G401.6 (cell line): Measurements from ENCODE around the gene SFTPB.
"Not testable (repeated sequence)": the region's sequence is repeated elsewhere in the genome, so short reads cannot be mapped to it uniquely, and the experiment has no call there.

ENCODE experiments used
- FAIRE-seq: peaks from 2 replicates; lab custom pipeline; 2012; peaks lifted over from hg19 to GRCh38; lab: Jason Lieb, UNC

Gene SFTPB

DNA sequence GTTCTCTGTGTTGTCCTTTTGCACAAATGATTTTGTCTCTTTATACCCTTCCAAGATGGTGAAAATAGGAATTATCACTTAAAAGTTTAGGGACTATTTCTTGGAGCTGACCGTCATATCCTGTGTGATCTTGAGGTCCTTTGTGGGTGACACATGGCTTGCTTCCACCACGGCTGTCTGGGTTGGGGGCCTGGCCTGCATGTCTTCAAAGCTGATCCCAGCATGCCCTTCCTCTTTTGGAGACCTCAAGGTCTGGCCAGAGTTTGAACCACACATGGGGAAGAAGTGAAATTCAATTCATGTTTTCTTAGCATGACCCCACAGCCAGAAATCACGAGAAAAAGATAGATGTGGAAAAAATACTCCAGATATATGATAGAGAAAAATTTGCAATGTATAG, 14.0 kb downstream of the SFTPB start:
- FAIRE-seq: no peak

DNA sequence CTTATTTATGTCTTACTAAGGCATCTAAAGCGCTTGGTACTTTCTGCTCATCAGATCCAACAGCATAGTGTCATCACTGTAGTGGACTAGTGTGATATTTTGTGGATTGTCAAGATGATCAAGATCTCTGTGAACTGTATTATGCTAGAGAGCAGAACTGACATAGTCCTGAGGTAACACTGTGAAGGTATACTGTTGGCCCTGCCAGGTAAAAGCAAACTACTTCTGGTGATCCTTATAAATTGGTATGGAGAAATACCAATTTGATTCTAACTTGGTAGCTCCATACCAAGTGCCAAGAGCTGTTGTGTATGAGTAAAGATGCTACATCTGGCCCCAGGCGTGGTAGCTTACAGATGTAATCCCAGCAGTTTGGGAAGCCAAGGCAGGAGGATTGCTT, 15.9 kb downstream of the SFTPB start:
- FAIRE-seq: no peak

DNA sequence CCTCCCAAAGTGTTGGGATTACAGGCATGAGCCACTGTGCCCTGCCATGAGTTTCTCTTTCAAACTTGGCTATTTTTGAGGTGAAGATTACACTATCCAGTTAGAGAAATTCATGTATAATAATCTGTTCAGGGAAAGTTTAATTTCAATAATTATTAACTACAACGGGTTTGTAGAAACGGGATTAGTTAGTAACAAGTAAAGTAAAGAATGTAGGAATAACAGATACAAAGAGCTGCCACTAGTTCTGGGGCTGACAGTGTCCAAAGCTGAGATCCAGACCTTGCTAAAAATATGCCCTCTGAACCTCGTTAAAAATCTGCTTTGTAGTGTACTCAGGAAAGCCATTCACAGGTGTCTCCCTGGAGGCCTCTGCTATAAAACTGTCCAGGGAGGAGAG, 16.9 kb downstream of the SFTPB start:
- no peak for FAIRE-seq

DNA sequence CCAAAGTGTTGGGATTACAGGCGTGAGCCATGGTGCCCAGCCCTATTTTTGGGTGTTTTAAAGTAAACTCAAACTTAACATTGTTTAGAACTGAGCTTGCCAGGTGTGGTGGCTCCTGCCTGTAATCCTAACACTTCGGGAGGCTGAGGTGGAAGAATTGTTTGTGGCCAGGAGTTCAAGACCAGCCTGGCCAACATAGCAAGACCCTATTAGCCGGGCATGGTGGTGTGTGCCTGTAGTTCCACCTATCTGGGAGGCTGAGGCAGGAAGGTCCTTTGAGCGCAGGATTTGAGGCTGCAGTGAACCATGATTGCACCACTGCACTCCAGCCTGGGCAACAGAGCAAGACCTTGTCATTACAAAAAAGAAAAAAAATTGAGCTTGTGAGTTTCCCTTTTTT, 17.5 kb downstream of the SFTPB start:
- no peak for FAIRE-seq

DNA sequence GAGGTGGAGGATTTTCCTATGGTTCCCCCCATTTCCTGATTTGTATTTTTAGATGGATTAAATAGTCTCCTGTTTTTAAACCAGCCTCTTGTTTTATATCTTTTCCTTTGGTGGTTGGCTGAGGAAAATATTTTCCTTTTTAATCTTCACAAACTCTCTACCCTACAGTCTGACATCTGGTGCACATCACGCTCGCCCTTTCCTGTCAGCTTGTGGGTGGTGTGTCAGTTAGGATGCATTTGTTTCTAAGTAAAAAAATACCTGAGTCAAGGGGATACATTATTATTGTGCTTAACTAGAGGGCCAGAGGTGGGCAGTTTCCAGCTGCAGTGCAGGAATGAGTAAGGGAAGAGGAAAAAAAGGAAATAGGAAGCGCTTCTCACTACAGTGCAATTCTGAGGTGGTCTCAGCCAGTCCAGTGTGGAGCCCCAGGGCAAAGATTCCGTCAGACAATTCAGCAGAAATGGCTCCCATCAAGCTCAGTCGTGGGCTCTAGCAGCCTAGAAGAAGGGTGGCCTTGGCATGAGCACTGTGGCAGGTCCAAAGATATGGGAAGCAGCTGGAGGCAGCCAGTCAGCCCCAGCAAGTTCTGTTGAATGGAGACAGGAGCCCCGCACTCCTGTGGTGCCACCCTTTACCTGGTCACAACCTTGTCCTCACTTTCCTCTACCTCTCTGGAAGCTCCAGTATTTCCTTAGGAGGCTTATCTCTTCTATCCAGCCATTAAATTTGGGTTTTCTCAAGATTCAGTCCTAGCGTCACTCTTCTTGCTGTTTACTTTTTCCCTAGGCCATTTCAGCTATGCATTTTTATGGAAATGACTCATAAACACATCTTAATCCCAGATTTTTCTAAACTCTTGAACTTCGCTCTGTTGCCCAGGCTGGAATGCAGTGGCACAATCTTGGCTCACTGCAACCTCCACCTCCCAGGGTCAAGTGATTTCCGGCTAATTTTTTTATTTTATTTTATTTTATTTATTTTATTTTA, 18.5 kb downstream of the SFTPB start:
- FAIRE-seq: no peak

DNA sequence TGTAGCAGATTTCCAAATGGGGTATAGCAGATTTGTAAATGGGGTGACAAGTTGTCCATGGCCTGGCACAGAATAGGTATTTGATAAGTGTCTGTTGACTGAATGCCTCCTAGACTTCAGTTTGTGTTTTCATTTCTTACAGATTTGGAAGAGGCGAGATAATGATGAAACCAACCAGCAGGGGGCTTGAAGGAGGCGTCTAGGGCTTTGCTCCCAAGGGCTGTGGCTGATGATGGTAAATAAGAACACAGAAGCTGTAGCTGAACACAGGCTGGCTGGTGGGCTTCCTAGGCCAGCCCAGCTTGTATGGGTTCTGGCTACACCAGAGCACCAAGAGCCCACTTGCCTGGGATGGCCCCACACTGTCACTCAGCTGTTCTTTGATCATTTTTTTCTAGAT, 19.4 kb downstream of the SFTPB start:
- FAIRE-seq: no peak

DNA sequence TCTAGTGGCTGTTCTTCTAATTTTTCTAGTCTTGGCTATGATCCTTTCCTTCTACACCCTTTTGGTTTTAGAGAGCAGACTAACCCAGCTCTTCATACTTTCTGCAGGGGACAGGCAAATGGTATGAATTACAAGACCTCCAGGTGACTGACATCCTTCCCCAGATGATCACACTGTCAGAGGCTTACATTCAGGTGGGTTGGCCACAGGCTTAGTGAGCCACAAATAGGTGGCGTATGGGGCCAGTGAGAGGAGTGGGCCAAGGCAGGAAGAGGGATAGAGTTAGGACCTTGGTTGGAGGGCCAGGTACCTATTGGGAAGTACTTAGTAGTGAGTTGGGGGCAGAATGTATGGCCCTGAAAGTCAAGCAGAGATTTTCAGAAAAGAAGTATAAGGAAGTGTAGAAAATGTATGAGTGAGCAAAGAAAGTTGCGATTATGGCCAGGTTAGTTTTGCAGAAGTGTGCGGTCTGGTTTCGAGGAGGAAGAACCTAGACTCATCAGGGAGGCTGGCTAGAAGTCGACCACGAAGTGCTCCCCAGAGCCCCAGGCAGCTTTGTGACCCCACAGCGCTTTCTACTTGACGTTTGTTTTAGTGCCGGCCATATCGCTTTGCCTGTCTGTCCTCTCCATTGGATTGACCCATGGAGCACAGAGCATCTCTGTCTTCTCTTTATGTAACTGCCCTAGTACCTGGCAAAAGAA, 20.0 kb downstream of the SFTPB start:
- FAIRE-seq: no peak

DNA sequence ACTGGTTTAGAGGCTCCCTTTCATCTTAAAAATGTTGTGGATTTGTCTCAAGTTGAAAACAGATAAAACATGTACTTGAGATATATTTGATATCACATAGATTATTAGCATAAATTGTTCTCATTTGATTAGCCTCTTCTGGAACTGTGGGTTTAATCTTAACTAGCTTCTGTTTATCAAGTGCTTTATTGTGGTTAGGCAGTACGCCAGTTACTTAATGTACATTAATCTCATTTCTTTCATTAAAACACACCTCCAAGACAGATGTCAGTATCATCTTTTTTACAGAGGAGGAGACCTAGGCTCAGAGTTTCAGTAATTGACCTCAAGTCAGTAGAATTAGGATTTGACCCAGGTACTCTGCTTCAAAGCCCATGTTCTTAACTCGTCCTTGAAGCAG, 21.8 kb downstream of the SFTPB start:
- FAIRE-seq: no peak

DNA sequence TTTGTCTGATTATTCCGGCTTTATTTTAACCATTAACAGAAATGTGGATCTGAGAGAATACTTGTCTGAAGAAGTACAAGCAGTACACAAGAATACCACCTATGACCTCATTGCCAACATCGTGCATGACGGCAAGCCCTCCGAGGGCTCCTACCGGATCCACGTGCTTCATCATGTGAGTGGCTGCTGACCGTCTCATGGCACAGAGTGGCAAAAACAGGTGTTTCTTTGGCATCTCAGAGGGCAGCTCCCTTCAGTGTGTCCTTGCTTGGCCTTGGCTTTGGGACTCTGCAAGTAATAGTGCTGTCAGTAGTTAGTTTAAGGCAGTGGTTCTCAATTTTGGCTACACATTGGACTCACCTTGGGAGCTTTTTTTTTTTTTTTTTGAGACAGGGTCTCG, 23.1 kb downstream of the SFTPB start:
- FAIRE-seq: no peak

DNA sequence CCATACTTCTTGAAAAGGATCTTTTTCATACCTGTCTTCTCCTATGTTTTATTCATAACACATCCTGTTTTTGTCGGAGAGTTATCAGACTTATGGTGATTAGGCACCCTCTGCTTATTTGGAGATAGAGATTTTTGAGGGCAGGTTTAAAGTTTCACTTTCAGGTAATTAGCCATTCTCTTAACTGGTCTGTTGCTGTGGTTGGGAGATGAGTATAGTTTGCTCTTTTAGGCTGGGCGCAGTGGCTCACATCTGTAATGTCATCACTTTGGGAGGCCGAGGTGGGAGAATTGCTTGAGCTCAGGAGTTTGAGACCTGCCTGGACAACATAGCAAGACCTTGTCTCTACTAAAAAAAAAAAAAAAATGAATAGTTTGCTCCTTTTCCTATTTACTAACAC, 25.3 kb downstream of the SFTPB start:
- FAIRE-seq: no peak

DNA sequence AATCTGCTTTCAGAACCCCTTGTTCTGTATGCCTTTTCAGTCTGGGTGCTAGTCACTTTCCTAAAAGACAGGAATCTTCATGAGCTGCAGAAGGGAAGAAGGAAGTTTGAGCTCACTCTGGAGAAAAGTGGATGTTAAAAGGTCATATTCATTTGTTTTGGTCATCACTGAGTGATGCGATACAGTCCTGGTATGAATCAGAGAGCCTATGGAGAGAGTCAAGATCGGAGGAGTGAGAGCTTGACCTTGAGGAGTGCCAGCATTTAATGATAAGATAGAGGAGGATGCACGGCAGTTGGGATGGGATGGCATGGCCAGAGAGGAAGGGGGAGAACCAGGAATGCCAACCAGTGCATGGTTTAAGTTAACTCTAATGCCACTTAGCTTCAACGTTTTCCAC, 32.4 kb downstream of the SFTPB start:
- FAIRE-seq: no peak

DNA sequence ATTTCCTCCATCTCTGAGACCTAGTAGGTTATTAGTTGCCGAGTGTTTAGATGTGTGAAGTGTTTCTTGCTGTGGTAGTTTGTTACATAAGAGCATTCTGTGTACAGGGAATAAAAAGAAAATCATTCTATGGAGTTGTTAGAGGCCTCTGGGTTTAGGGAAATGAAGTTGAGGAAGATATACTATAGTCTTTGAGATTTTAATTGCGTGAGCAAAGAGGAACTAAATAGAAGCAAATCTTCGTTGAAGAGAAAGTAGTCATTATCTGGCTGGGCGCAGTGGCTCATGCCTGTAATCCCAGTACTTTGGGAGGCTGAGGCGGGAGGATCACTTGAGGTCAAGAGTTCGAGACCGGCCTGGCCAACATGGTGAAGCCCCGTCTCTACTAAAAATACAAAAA, 33.0 kb downstream of the SFTPB start:
- no peak for FAIRE-seq

DNA sequence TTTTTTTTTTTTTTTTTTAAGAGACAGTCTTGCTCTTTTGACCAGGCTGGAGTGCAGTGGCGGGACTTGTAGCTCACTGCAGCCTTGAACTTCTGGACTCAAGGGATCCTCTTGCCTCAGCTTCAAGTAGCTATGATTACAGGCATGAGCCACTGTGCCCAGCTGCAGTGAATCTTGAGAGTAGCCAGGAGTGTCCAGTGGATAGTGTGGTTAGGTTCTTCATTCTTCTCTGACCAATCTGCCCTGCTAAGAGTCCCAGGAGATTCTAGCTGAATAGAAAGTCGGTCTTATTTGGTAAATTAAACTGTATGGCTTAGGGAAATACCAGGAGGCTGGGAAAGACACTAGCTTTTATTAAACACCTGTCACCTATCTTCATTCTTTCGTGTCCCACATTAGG, 36.7 kb downstream of the SFTPB start:
- FAIRE-seq: no peak

DNA sequence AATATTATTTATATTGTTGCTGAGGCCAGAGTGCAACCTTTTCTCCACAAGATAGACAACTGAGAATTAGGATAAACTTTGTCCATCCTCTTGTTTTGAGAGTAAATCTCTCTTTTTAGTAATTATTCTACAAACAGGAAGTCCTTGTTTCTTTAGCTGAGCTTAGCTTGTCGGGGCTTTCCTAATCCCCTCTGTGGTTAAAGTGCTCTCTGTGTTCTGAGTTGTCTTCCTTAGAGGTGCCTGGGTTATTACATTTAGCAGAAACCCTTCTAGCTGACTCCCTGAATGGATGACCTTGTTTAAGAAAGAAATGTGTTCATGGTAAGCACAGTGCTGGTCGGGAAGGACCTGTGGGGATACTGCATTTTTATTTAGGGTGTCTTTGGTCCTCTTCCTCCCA, 39.3 kb downstream of the SFTPB start:
- FAIRE-seq: no peak

DNA sequence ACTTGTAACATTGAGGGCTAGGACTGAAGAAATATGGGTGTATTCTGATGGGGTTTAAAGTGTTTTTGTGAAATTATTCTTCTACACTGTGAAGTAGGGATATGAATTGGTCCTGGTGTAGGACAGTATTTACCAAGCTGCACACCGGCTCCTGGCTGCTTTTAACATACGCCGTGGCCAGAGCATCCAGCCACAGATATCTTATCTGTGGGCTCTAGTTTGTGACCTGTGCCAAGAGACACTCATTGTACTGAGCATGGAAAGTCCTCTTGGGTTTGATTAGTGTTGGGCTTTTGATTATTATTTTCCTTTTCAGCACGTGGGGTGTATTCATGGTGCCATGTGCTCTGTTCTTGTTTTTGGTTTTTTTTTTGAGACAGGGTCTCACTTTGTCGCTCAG, 44.0 kb downstream of the SFTPB start:
- no peak for FAIRE-seq

DNA sequence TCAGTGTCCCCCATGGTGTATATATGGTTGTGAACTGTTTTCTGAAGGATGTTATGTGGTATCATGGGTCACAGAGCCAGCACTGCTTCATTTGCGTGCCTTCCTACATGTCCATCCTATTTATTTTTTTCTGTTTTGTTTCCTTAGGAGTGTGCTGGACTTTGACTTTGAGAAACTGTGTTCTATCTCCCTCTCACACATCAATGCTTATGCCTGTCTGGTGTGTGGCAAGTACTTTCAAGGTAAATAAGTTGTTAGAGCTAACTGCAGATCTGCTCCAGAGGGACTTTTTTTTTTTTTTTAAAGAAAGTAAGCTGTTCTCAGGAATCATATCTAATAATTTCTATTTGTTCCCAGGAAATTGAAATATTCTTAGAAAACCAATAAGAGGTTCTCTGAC, 46.7 kb downstream of the SFTPB start:
- FAIRE-seq: no peak

DNA sequence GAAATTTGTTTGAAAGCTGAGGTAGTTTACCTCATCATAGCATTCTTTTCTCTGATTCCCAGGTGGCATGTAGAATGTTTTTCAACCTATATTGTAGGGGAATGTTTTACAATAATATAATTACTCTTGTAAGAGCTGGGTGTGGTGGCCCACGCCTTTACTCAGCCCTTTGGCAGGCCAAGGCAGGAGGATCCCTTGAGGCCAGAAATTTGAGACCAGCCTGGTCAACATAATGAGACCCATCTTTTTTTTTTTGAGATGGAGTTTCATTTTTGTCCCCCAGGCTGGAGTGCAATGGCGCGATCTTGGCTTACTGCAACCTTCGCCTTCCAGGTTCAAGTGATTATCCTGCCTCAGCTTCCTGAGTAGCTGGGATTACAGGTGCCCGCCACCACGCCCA, 48.4 kb downstream of the SFTPB start:
- FAIRE-seq: no peak

DNA sequence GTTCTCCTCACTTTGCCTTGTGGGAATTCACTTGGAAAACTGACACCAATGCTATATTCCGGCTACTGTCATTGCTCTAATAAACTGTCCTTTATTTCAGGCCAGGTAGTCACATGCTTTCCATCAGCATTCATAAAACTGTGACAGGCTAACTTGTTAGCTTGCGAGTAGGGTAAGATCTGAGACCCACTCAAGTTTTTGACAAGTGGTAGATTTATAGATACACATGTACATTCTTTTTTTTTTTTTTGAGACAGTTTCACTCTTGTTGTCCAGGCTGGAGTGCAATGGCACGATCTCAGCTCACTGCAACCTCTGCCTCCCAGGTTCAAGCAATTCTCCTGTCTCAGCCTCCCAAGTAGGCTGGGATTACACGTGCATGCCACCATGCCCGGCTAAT, 50.3 kb downstream of the SFTPB start:
- FAIRE-seq: not testable (repeated sequence)

DNA sequence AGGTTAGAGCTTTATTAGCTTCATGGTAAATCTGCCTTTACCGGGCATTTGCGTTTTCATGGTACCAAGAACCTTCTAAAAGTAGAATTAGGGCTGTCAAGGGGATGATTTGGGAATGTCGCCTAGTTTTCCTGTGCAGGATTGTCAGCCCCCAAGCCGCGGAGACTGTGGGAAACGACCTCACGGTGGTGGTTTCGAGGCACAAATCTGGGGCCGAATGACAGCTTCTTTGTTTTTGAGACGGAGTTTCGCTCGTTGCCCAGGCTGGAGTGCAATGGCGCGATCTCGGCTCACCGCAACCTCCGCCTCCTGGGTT, 52.6 kb downstream of the SFTPB start:
- FAIRE-seq: no peak

DNA sequence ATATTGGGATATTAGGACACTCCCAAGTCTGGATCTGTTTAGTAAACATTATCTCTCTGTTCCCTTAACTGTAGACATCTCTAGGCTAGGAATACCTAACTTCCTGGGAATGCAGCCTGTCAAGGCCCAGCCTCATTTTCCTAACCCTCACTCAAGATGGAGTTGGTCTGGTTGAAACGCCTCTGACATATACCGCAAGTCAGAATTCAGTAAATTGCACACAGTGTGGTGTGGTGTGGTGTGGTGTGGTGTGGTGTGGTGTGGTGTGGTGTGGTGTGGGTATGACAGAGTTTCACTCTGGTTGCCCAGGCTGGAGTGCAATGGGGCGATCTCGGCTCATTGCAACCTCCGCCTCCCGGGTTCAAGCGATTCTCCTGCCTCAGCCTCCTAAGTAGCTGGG, 53.2 kb downstream of the SFTPB start:
- FAIRE-seq: not testable (repeated sequence)

DNA sequence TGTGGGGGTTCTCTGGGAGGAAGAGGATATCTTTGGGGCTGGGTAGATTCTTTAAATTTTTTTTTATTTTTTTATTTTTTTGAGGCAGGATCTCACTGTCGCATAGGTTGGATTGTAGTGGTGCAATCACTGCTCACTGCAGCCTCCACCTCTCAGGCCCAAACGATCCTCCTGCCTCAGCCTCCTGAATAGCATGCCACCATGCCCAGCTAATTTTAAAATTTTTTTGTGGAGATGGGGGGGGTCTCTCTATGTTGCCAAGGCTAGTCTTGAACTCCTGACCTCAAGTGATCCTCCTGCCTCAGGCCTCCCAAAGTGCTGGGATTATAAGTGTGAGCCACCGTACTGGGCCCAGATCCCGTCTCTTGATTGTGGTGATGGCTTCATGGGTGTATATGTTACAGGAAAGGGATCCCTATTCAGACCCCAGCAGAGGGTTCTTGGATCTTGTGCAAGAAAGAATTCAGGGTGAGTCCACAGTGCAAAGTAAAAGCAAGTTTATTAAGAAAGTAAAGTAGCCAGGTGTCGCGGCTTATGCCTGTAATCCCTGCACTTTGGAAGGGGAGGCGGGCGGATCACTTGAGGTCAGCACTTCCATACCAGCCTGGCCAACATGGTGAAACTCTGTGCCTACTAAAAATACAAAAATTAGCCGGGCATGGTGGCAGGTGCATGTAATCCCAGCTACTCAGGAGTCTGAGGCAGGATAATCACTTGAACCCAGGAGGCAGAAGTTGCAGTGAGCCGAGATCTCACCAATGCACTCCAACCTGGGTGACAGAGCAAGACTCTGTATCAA, 54.1 kb downstream of the SFTPB start:
- FAIRE-seq: no peak

DNA sequence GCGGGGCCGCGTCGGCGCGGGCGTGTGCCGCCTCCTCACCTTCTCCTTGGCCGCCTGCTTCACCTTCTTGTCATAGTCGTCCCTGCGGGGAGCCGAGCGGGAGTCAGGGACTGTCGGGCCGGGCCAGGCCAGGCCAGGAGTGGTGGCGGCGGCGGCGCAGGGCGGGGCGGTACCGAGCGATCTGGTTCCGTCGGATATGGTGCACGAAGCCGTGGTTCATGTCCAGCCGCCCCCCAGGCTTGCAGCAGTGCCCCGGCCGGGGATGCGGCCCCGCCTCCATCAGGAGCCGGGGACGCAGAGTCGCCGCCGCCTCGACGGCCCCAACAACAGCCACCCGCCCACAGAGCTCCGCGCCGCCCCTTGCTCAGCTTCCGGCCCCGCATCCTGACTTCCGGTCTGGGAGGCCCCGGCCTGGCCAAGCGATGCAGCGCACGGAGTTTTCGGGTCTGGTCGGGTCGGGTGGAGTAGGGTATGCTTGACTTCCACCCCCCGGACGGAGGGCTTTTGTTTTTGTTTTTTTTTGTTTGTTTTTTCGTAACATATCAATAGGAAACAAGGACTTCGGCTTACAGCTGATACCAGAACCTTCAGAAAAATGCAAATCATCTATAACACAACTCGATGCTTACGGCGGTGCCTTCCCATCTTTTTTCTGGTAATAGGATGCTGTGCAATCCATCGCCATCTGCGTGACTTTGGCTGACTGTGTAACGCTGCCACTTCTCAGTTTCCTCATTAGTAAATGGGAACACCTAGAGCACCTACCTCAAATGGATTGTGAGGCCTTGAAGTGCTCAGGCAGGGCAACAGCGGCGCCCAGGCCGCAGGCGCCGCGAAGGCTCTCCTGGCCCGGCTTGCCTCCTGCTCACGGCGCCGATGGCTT, 56.1 kb downstream of the SFTPB start, which contains the start of gene C2orf68:
Gene C2orf68, minus strand, starts transcription at position 362 of the 883 bp plus-strand sequence. Its CDS starts 82 bp downstream, at position 280.
- FAIRE-seq: peak; percentile 84
